Measurements from ENCODE around the gene ZBED3.
"Not testable (repeated sequence)": the region's sequence is repeated elsewhere in the genome, so short reads cannot be mapped to it uniquely, and the experiment has no call there.

Gene ZBED3

GRCh38 chr5:77086689-77087483 is at the start of gene ZBED3:
Gene ZBED3 (minus strand): TSS chr5:77087285. CDS start chr5:77077878, 9,407 bp downstream.
- DNase-seq, result peak; percentile 49

GRCh38 chr5:77133061-77133758 is 46.1 kb upstream of the ZBED3 start:
- no peak for DNase-seq

GRCh38 chr5:77131361-77131760 is 44.3 kb upstream of the ZBED3 start:
- DNase-seq, result no peak

- no peak for DNase-seq
These were observed 42.4 kb upstream of the ZBED3 start for GRCh38 chr5:77129391-77129990.

GRCh38 chr5:77128411-77129061 is 41.5 kb upstream of the ZBED3 start:
- DNase-seq, result no peak

GRCh38 chr5:77123057-77123456 is 36.0 kb upstream of the ZBED3 start:
- DNase-seq, result no peak

- DNase-seq, result no peak
These were observed 33.6 kb upstream of the ZBED3 start for GRCh38 chr5:77120706-77121105.

- no peak for DNase-seq
These were observed 33.0 kb upstream of the ZBED3 start for GRCh38 chr5:77120086-77120485.

GRCh38 chr5:77117161-77117560 is 30.1 kb upstream of the ZBED3 start:
- DNase-seq, result no peak

GRCh38 chr5:77107035-77107434 is 19.9 kb upstream of the ZBED3 start:
- DNase-seq, result not testable (repeated sequence)

- DNase-seq, result no peak
These were observed 17.7 kb upstream of the ZBED3 start for GRCh38 chr5:77104813-77105212.

GRCh38 chr5:77103457-77103856 is 16.4 kb upstream of the ZBED3 start:
- no peak for DNase-seq

GRCh38 chr5:77102549-77102948 is 15.5 kb upstream of the ZBED3 start:
- no peak for DNase-seq

- no peak for DNase-seq
These were observed 14.2 kb upstream of the ZBED3 start for GRCh38 chr5:77101298-77101697.

- DNase-seq, result no peak
These were observed 8.1 kb upstream of the ZBED3 start for GRCh38 chr5:77095189-77095588.

GRCh38 chr5:77087484-77088261 is 588 bp upstream of the ZBED3 start:
- DNase-seq, result no peak

GRCh38 chr5:77086368-77086688 is 757 bp downstream of the ZBED3 start:
- DNase-seq, result no peak

- DNase-seq, result no peak
These were observed 4.0 kb downstream of the ZBED3 start for GRCh38 chr5:77083088-77083487.

- no peak for DNase-seq
These were observed 4.8 kb downstream of the ZBED3 start for GRCh38 chr5:77082280-77082679.

- no peak for DNase-seq
These were observed 6.2 kb downstream of the ZBED3 start for GRCh38 chr5:77080905-77081304.

- DNase-seq, result not testable (repeated sequence)
These were observed 6.6 kb downstream of the ZBED3 start for GRCh38 chr5:77080479-77080878.

- DNase-seq, result no peak
These were observed 9.3 kb downstream of the ZBED3 start for GRCh38 chr5:77077829-77078176.
